GM12873 (cell line): ENCODE measurements around the gene NPIPB2.

Source experiments
- TF ChIP-seq, protein P1 (sequence below): IDR thresholded peaks from 2 replicates; pipeline ENCODE4 v1.5.1; 2012; ENCODE audit warnings: low read depth, mild to moderate bottlenecking, moderate library complexity, low read length, control low read depth; ENCODE audit not compliant: insufficient read depth; ENCODE audit errors: missing control alignments

The NPIPB2 gene

DNA sequence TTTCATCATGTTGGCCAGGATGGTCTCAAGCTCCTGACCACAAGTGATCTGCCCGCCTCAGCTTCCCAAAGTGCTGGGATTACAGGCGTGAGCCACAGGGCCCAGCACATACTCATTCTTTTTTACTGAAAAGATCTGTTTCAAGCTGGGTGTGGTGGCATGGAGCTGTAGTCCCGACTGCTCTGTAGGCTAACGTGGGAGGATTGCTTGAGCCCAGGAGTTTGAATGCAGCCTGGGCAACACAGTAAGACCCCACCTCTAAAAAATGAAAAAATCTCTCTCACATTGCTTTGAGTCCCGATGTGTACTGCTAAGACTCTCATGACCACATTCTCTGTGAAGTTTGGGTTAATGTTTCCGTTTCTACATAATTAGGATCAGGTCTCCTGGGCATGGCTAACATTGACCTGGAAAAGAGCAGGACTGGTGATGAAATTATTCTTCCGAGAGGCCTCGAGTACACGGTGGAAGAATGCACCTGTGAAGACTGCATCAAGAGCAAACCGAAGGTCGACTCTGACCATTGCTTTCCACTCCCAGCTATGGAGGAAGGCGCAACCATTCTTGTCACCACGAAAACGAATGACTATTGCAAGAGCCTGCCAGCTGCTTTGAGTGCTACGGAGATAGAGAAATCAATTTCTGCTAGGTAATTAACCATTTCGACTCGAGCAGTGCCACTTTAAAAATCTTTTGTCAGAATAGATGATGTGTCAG, 25.5 kb upstream of the NPIPB2 start:
- TF ChIP-seq, protein P1, sequence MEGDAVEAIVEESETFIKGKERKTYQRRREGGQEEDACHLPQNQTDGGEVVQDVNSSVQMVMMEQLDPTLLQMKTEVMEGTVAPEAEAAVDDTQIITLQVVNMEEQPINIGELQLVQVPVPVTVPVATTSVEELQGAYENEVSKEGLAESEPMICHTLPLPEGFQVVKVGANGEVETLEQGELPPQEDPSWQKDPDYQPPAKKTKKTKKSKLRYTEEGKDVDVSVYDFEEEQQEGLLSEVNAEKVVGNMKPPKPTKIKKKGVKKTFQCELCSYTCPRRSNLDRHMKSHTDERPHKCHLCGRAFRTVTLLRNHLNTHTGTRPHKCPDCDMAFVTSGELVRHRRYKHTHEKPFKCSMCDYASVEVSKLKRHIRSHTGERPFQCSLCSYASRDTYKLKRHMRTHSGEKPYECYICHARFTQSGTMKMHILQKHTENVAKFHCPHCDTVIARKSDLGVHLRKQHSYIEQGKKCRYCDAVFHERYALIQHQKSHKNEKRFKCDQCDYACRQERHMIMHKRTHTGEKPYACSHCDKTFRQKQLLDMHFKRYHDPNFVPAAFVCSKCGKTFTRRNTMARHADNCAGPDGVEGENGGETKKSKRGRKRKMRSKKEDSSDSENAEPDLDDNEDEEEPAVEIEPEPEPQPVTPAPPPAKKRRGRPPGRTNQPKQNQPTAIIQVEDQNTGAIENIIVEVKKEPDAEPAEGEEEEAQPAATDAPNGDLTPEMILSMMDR: no peak

DNA sequence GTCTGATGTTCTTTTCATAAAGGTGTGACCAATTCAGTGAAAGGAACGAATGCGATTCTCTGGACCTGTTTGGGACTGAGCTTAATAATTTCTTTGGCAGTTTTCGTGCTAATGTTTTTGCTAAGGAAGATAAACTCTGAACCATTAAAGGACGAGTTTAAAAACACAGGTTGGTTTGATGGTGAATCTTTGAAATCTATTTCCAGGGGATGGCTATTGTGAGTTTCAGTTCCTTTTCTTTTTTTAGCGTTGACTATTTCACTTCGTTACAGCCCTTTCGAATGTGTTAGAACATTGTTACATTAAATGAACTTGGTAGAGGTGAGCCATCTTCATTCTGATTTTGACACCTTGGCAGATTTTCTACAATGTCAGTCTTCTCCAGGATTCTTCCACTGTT, 24.3 kb upstream of the NPIPB2 start:
- TF ChIP-seq, protein P1: no peak

GRCh38 chr16:11964761-11965551, 23.1 kb upstream of the NPIPB2 start, which contains the start of gene TNFRSF17:
Gene TNFRSF17, plus strand, starts transcription at chr16:11965210. Its CDS starts 115 bp downstream, at chr16:11965325.
- TF ChIP-seq, protein P1: no peak

GRCh38 chr16:11963706-11964105, 21.9 kb upstream of the NPIPB2 start:
- TF ChIP-seq, protein P1: no peak

GRCh38 chr16:11957591-11958395, 15.9 kb upstream of the NPIPB2 start:
- TF ChIP-seq, protein P1: no peak

- TF ChIP-seq, protein P1: no peak
Measured at GRCh38 chr16:11956558-11956957, 14.7 kb upstream of the NPIPB2 start.

DNA sequence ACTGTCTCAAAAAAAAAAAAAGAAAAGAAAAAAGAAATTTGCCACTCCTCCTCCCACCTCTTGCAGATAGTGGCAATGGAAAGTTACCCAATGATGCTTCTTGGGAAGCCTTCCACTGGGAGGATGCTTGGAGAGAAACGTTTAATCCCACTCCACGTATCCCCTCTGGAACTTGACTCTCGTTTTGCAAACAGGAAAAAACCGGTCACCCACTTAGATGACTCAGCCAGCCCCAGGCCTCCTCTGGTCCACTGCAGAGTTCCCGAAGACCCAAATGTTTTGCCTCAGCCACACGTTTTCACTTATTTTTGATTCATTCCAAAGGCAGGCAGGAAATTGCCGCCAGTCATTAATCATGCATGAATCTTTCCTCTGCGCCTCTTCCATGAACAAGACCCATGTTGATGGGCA, 13.9 kb upstream of the NPIPB2 start:
- TF ChIP-seq, protein P1: no peak
